ENCODE measurements around the gene CDH3. TPM values are rescaled to one million over a fixed set of nuclear protein-coding genes. Genes with fewer than 3 reads are reported as not detected.
"Not testable (repeated sequence)": the region's sequence is repeated elsewhere in the genome, so short reads cannot be mapped to it uniquely, and the experiment has no call there.

Gene CDH3
- polyA plus RNA-seq, 3 donors, result 57.7 to 62.1 (median 59.5) TPM

GRCh38 chr16:68698091-68698490 is 53.0 kb downstream of the CDH3 start:
- DNase-seq (ENCODE audit: low read depth in 3 of 3, low spot score in 2 of 3), result no peak

- DNase-seq (ENCODE audit: low read depth in 3 of 3, low spot score in 2 of 3), result no peak
Observed at GRCh38 chr16:68700120-68700519, 55.0 kb downstream of the CDH3 start.

- DNase-seq (ENCODE audit: low read depth in 3 of 3, low spot score in 2 of 3), result no peak
Observed at GRCh38 chr16:68700831-68701230, 55.7 kb downstream of the CDH3 start.

GRCh38 chr16:68704232-68704867 is 59.2 kb downstream of the CDH3 start:
- DNase-seq (ENCODE audit: low read depth in 3 of 3, low spot score in 2 of 3), result peak in 2 of 3 donors; percentile 37 to 66

- no peak for DNase-seq (ENCODE audit: low read depth in 3 of 3, low spot score in 2 of 3)
Observed at GRCh38 chr16:68707340-68708152, 62.4 kb downstream of the CDH3 start.

GRCh38 chr16:68710211-68710610 is 65.1 kb downstream of the CDH3 start:
- DNase-seq (ENCODE audit: low read depth in 3 of 3, low spot score in 2 of 3), result no peak

- no peak for DNase-seq (ENCODE audit: low read depth in 3 of 3, low spot score in 2 of 3)
Observed at GRCh38 chr16:68711421-68712139, 66.5 kb downstream of the CDH3 start.

GRCh38 chr16:68713361-68713760 is 68.3 kb downstream of the CDH3 start:
- DNase-seq (ENCODE audit: low read depth in 3 of 3, low spot score in 2 of 3), result no peak

GRCh38 chr16:68715471-68715870 is 70.4 kb downstream of the CDH3 start:
- no peak for DNase-seq (ENCODE audit: low read depth in 3 of 3, low spot score in 2 of 3)

GRCh38 chr16:68716516-68716915 is 71.4 kb downstream of the CDH3 start:
- not testable (repeated sequence) for DNase-seq (ENCODE audit: low read depth in 3 of 3, low spot score in 2 of 3)

- DNase-seq (ENCODE audit: low read depth in 3 of 3, low spot score in 2 of 3), result no peak
Observed at GRCh38 chr16:68717684-68718083, 72.6 kb downstream of the CDH3 start.

- DNase-seq (ENCODE audit: low read depth in 3 of 3, low spot score in 2 of 3), result no peak
Observed at GRCh38 chr16:68718590-68718989, 73.5 kb downstream of the CDH3 start.

- DNase-seq (ENCODE audit: low read depth in 3 of 3, low spot score in 2 of 3), result no peak
Observed at GRCh38 chr16:68719993-68720489, 74.9 kb downstream of the CDH3 start.

GRCh38 chr16:68722119-68723024 is 77.3 kb downstream of the CDH3 start:
- no peak for DNase-seq (ENCODE audit: low read depth in 3 of 3, low spot score in 2 of 3)

- no peak for DNase-seq (ENCODE audit: low read depth in 3 of 3, low spot score in 2 of 3)
Observed at GRCh38 chr16:68724797-68725196, 79.7 kb downstream of the CDH3 start.

GRCh38 chr16:68728523-68728922 is 83.4 kb downstream of the CDH3 start:
- no peak for DNase-seq (ENCODE audit: low read depth in 3 of 3, low spot score in 2 of 3)

GRCh38 chr16:68731637-68732036 is 86.5 kb downstream of the CDH3 start:
- no peak for DNase-seq (ENCODE audit: low read depth in 3 of 3, low spot score in 2 of 3)

- no peak for DNase-seq (ENCODE audit: low read depth in 3 of 3, low spot score in 2 of 3)
Observed at GRCh38 chr16:68732042-68732680, 87.1 kb downstream of the CDH3 start.

- DNase-seq (ENCODE audit: low read depth in 3 of 3, low spot score in 2 of 3), result no peak
Observed at GRCh38 chr16:68732741-68733399, 87.8 kb downstream of the CDH3 start.
